Panc1 (cell line): ENCODE measurements around the gene CHN1. TPM values are rescaled to one million over a fixed set of nuclear protein-coding genes. Genes with fewer than 3 reads are reported as not detected.

ENCODE experiments used
- ATAC-seq: fragments of 200-7000 bp; cut with Tn5 transposase; 2 replicates; pipeline ENCODE4 v1.9.1; 2020; ENCODE audit warnings: mild to moderate bottlenecking, moderate library complexity
- BruUV-seq: library from RNA; stranded (reverse); fragments of 400-500 nt; replicated peaks from 2 replicates; lab custom pipeline; 2021; lab: Mats Ljungman, UMichigan
- CTCF ChIA-PET: fragments of 300-600 bp; sonication (Branson Sonifier 250); formaldehyde crosslinking; loops from one replicate; lab custom pipeline; 2022; ENCODE audit warnings: antibody characterized with exemption; lab: Charles Lee
- POLR2A ChIA-PET: fragments of 300-600 bp; sonication (Branson Sonifier 250); formaldehyde crosslinking; loops from one replicate; lab custom pipeline; 2022; ENCODE audit warnings: antibody characterized with exemption; lab: Charles Lee
- DNase-seq: peaks from one replicate; pipeline ENCODE4 v3.0.0-alpha.2; 2010; ENCODE audit warnings: low read depth, low spot score
- H3K27ac ChIP-seq: 2 replicates; pipeline ENCODE4 v1.5.1; 2011; ENCODE audit warnings: mild to moderate bottlenecking, low read length, inconsistent platforms
- H3K27me3 ChIP-seq: fragments of 200-500 bp; sonication (Bioruptor generic); 2 replicates; pipeline ENCODE4 v1.6.0; 2014; ENCODE audit warnings: low read length, inconsistent platforms; ENCODE audit not compliant: control insufficient read depth, insufficient read depth
- H3K36me3 ChIP-seq: fragments of 200-500 bp; sonication (Bioruptor generic); 2 replicates; pipeline ENCODE4 v1.5.1; 2014; ENCODE audit warnings: inconsistent platforms, mild to moderate bottlenecking, low read length, moderate library complexity; ENCODE audit not compliant: control insufficient read depth, insufficient read depth
- H3K4me1 ChIP-seq: 2 replicates; pipeline ENCODE4 v1.5.1; 2011; ENCODE audit warnings: inconsistent platforms, mild to moderate bottlenecking, low read length, moderate library complexity; ENCODE audit not compliant: control insufficient read depth, insufficient read depth
- H3K4me3 ChIP-seq, 2 experiments: 2 replicates each; pipeline ENCODE4 v1.5.1; 2011 to 2012; ENCODE audit warnings: low read depth in 2 of 2, low read length in 2 of 2, mild to moderate bottlenecking in 2 of 2, inconsistent platforms in 1 of 2, moderate library complexity in 1 of 2
- H3K9me3 ChIP-seq: fragments of 200-500 bp; sonication (Bioruptor generic); 2 replicates; pipeline ENCODE4 v1.5.1; 2014; ENCODE audit warnings: low read depth, mild to moderate bottlenecking, inconsistent platforms, low read length, moderate library complexity; ENCODE audit not compliant: control insufficient read depth, insufficient read depth
- POLR2AphosphoS5 ChIP-seq: IDR thresholded peaks from 2 replicates; pipeline ENCODE4 v1.6.1; 2012; ENCODE audit warnings: mild to moderate bottlenecking, low read depth, low read length, moderate library complexity
- SIN3A ChIP-seq: IDR thresholded peaks from 2 replicates; pipeline ENCODE4 v1.6.1; 2012; ENCODE audit warnings: low read depth, mild to moderate bottlenecking, low read length, moderate library complexity, borderline replicate concordance; ENCODE audit not compliant: insufficient read depth
- TCF7L2 ChIP-seq: IDR thresholded peaks from 2 replicates; pipeline ENCODE4 v1.6.1; 2011; ENCODE audit warnings: mild to moderate bottlenecking, low read depth, low read length, inconsistent platforms
- in situ Hi-C: cut with HindIII; loops from 2 replicates; pipeline ENCODE4 v1.10.0; 2016; ENCODE audit warnings: low sequenced_read_pairs, low pct_unique_long_range_greater_than_20kb
- intact Hi-C: fragments of 100-400 bp; cut with micrococcal nuclease; formaldehyde crosslinking; loops from one replicate; pipeline ENCODE4 v1.10.0; 2022; ENCODE audit not compliant: unreplicated experiment
- total RNA-seq: library from RNA; stranded (reverse); gene quantifications from one replicate; pipeline ENCODE4 v1.2.1, GENCODE V29; 2021; ENCODE audit not compliant: unreplicated experiment
- TF ChIP-seq, protein P1 (sequence below): fragments of 450-650 bp; IDR thresholded peaks from 2 replicates; pipeline ENCODE4 v1.5.1; 2017; ENCODE audit warnings: mild to moderate bottlenecking
- TF ChIP-seq, protein P2 (sequence below), 2 experiments: IDR thresholded peaks; 2 replicates each; pipeline ENCODE4 v1.6.1; 2011 to 2012; ENCODE audit warnings: low read depth in 2 of 2, control low read depth in 1 of 2, low read length in 1 of 2, mild to moderate bottlenecking in 1 of 2, moderate library complexity in 1 of 2; ENCODE audit not compliant: insufficient read depth in 1 of 2

CHN1 gene
- total RNA-seq, 1 experiment from 2014 or later, result 20.8 TPM

DNA sequence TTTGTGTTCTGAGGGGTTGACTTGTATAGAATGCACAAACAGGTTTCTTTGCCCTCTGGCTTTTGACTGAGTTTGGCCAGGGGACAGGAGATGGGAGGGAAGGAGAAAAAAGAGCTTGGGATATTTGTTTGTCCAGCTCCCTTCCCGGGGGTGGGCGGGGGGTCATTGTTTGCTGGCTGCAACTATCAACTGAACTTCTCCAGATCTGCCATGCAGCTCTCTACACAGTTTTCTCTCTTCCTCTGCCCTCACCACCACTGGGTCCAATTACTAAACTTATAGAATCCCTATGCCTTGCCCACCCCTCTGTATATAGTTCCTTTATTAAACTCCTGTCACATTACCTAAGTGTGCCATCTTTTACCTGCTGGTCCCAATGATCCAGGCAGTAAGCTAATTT lies 32.8 kb upstream of the CHN1 start:
- in situ Hi-C loops, result no loop called here

DNA sequence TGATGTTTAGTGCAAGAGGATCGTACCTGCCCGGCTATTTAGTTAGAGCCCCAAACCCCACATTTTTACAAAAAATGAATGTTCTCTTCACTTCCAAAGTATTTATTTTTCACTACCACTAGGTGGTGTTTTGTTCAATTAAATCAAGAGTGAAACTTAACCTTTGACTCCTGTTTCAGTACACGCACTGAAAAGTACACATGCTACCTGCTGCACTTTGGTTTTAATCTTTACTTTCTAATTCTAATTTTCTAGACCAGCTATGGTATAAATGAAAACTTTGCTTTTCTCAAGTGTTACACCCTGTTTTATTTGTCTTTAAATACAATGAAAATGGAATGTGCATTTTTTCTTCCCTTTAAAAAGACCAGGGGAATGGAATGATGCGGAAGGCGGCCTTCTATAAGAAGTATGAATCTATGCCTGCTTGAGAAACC lies 31.4 kb upstream of the CHN1 start:
- BruUV-seq, result no TSS peak
- H3K27ac ChIP-seq, result no peak overlapping the region
- no peaks in the 10 kb centered on the region for H3K9me3 ChIP-seq
- intact Hi-C loops, result loop anchor here (10.0 kb wide), 1 partner anchor 248 kb away; no protein-coding TSS in a partner anchor
- ChIA-PET CTCF (no interaction called here), POLR2A (no interaction called here)
- no peaks in the 10 kb centered on the region for H3K4me1 ChIP-seq
- no peaks in the 10 kb centered on the region for H3K27me3 ChIP-seq
- no peak overlapping the region for H3K4me3 ChIP-seq
- DNase-seq (peak; percentile 15), ATAC-seq (0 out of 2 replicates have a peak, but pooled peaks have one; percentile 60)
- in situ Hi-C loops, result no loop called here
- H3K36me3 ChIP-seq, result no peaks in the 10 kb centered on the region
- TF ChIP-seq, protein P1, sequence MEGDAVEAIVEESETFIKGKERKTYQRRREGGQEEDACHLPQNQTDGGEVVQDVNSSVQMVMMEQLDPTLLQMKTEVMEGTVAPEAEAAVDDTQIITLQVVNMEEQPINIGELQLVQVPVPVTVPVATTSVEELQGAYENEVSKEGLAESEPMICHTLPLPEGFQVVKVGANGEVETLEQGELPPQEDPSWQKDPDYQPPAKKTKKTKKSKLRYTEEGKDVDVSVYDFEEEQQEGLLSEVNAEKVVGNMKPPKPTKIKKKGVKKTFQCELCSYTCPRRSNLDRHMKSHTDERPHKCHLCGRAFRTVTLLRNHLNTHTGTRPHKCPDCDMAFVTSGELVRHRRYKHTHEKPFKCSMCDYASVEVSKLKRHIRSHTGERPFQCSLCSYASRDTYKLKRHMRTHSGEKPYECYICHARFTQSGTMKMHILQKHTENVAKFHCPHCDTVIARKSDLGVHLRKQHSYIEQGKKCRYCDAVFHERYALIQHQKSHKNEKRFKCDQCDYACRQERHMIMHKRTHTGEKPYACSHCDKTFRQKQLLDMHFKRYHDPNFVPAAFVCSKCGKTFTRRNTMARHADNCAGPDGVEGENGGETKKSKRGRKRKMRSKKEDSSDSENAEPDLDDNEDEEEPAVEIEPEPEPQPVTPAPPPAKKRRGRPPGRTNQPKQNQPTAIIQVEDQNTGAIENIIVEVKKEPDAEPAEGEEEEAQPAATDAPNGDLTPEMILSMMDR, result peak; percentile 54; the same call in 1 of the 2 replicates
- no peak for TF ChIP-seq SIN3A

More for the DNA sequence above, 32.8 kb upstream of the CHN1 start:
- intact Hi-C loops, result loop anchor here (10.0 kb wide), 1 partner anchor 247 kb away; no protein-coding TSS in a partner anchor
- Histone ChIP-seq H3K4me1 (no peaks in the 10 kb centered on the region), H3K27ac (no peak overlapping the region), H3K4me3 (no peak overlapping the region), H3K9me3 (no peaks in the 10 kb centered on the region), H3K36me3 (no peaks in the 10 kb centered on the region), H3K27me3 (no peaks in the 10 kb centered on the region)
- ATAC-seq (no peak), DNase-seq (no peak)
- ChIA-PET CTCF (interaction anchor here (0.6 kb wide), 1 partner anchor 568 kb away, joined by 4 read pairs; no protein-coding TSS in a partner anchor), POLR2A (interaction anchor here (0.6 to 1.0 kb wide), 3 partner anchors 69 to 601 kb away, joined by 3 read pairs; no protein-coding TSS in a partner anchor)
- no TSS peak for BruUV-seq
- TF ChIP-seq POLR2AphosphoS5, result no peak
- TF ChIP-seq, protein P1, result no peak
- TF ChIP-seq SIN3A, result no peak
- no peak for TF ChIP-seq TCF7L2
- TF ChIP-seq, protein P2, sequence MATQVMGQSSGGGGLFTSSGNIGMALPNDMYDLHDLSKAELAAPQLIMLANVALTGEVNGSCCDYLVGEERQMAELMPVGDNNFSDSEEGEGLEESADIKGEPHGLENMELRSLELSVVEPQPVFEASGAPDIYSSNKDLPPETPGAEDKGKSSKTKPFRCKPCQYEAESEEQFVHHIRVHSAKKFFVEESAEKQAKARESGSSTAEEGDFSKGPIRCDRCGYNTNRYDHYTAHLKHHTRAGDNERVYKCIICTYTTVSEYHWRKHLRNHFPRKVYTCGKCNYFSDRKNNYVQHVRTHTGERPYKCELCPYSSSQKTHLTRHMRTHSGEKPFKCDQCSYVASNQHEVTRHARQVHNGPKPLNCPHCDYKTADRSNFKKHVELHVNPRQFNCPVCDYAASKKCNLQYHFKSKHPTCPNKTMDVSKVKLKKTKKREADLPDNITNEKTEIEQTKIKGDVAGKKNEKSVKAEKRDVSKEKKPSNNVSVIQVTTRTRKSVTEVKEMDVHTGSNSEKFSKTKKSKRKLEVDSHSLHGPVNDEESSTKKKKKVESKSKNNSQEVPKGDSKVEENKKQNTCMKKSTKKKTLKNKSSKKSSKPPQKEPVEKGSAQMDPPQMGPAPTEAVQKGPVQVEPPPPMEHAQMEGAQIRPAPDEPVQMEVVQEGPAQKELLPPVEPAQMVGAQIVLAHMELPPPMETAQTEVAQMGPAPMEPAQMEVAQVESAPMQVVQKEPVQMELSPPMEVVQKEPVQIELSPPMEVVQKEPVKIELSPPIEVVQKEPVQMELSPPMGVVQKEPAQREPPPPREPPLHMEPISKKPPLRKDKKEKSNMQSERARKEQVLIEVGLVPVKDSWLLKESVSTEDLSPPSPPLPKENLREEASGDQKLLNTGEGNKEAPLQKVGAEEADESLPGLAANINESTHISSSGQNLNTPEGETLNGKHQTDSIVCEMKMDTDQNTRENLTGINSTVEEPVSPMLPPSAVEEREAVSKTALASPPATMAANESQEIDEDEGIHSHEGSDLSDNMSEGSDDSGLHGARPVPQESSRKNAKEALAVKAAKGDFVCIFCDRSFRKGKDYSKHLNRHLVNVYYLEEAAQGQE (IDR thresholded peaks at IDR 0.05; ENCODE audit: insufficient read depth in 1 of 2, low read depth in 2 of 2, low read length in 1 of 2), result no peak
